ENCODE results near the gene ARL14EP.

Gene ARL14EP

GRCh38 chr11:30326906-30327305 lies 4.0 kb downstream of the ARL14EP start:
- no peak for DNase-seq (ENCODE audit: low read depth, low spot score)

- DNase-seq (ENCODE audit: low read depth, low spot score), result no peak
Observed at GRCh38 chr11:30328681-30329080, 5.8 kb downstream of the ARL14EP start.

- no peak for DNase-seq (ENCODE audit: low read depth, low spot score)
Observed at GRCh38 chr11:30329150-30329940, 6.4 kb downstream of the ARL14EP start.

DNA sequence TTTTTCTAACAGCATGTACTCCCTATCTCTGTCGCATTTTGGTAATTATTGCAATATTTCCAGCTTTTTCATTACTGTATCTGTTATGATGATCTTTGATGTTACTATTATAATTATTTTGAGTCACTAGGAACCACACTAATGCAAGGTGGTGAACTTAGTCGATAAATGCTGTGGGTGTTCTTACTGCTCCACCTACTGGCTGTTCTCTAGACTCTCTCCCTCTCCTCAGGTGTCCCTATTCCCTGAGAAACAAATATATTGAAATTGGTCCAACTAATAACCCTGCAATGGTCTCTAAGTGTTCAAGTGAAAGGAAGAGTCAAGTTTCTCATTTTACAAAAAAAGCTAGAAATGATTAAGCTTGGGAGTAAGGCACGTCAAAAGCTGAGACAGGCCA lies 10.5 kb downstream of the ARL14EP start:
- no peak for DNase-seq (ENCODE audit: low read depth, low spot score)

- no peak for DNase-seq (ENCODE audit: low read depth, low spot score)
Observed at GRCh38 chr11:30342736-30343166, 19.8 kb downstream of the ARL14EP start.

DNA sequence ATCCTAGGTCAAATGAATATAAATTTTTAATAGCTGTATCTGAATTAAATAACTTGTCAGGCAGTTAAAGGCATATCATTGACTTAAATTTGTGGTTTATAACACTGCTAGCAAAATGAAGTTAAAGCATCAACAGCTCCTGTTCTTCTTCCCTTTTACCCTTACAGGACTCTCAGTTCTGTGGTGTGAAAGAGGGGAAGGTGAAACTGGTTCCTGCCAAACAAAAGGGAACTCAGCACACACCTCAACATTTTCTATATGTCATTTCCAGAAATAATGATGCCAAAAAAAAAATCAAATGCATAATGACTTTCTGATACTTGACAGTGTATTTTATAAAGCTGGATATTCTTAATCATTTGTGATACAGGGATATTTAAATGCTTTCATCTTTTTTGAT lies 21.2 kb downstream of the ARL14EP start:
- no peak for DNase-seq (ENCODE audit: low read depth, low spot score)

- DNase-seq (ENCODE audit: low read depth, low spot score), result no peak
Observed at GRCh38 chr11:30345644-30346043, 22.7 kb downstream of the ARL14EP start.

DNA sequence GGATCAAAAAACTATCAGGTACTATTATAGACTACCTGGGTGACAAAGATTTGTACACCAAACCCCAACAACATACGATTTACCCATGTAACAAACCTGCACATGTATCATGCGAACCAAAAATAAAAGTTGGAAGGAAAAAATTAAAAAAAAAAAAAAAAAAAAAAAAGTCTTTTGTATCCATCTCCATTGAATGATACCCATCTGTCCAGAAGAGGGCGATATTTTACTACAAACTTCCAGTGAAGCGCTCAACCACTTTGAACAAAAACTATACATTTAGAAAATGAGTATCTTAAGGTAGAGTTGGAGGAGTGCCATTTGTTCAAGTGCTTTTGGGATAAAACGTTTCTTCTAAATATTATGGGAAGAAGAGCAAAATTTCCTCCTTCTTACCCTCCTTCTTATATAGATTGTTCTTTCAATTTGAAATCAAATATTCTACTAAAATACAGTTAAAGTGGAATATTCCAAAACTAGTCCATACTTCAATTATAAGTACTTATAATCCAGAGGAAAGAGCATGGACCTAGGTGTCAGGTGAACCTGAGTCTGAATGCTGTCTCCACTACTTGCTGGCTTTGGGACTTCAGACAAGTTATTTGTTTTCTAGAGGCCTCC lies 23.3 kb downstream of the ARL14EP start:
- DNase-seq (ENCODE audit: low read depth, low spot score), result no peak

DNA sequence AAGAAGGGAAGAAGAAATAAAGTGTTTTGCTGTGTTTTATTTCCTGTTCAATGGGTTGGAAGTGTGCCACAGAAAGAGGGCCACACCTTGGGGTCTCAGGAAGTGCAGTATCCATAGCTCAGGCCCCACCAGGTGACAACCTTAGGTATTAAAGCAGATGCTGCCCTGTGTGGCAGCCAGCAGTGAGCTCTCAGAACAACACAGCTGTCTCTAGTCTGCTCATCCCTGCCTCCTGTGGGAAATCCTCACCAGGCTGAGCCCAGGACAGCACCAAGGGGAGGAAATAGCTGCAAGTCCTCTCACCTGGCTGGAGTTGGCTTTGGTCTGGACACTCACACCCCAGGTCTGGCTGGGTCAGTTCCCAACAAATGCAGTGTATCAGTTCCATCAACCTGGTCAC lies 25.1 kb downstream of the ARL14EP start:
- DNase-seq (ENCODE audit: low read depth, low spot score), result no peak

DNA sequence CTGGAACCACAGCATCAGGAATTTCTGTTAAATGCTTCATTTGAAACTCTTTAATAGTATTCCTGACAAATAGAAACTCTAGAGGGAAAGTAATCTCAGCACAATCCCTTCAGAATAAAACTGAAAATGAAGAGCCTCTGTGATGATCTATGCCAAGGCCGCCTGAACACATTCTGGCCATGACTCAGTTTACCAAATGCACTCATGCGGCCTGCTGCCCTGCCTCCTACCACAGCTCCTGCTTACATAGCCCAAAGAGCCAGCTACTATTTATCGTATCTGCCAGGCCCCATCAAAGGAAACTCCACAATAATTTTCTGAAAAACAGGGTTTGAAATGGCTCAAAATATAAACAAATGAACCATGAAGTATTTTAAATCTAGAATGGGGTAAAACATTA lies 27.0 kb downstream of the ARL14EP start:
- no peak for DNase-seq (ENCODE audit: low read depth, low spot score)

DNA sequence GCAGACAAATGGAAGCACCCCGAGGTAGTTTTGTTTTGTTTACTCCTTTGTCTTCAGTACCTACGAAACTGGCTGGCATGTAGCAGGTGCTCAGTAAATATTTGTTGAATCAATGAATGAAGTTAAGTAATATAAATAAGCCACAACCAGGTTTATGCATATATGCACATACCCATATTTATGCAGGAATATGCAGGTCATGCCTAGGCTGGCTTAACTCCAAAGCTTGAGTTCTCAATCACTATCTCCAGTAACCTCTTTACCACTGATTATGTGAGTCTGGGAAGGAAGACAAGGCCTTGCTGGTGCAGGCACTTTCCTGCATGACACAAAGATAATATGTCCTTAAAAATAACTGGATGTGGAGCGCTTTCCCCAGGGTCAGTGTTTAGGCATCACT lies 27.5 kb downstream of the ARL14EP start:
- no peak for DNase-seq (ENCODE audit: low read depth, low spot score)

DNA sequence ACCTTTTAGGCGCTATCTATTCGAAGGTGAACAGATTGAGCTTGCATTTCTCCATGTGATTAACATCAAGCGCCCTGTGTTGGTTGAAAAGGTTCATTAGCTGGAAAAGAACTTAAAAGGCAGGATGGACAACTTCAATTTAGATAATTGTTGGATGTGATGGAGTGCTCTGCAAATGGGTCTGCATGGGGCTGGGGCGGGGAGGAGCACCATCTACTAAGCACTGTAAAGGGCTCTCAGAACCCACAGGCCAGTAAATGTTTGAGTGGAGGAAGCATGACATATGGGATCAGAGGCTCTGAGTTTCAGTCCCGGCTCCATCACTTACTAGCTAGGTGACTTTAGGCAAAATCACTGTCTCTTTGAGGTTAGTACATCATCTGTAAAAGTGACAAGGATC lies 28.2 kb downstream of the ARL14EP start:
- DNase-seq (ENCODE audit: low read depth, low spot score), result no peak

- DNase-seq (ENCODE audit: low read depth, low spot score), result no peak
Observed at GRCh38 chr11:30356391-30356790, 33.5 kb downstream of the ARL14EP start.

GRCh38 chr11:30357872-30358271 lies 35.0 kb downstream of the ARL14EP start:
- DNase-seq (ENCODE audit: low read depth, low spot score), result no peak

DNA sequence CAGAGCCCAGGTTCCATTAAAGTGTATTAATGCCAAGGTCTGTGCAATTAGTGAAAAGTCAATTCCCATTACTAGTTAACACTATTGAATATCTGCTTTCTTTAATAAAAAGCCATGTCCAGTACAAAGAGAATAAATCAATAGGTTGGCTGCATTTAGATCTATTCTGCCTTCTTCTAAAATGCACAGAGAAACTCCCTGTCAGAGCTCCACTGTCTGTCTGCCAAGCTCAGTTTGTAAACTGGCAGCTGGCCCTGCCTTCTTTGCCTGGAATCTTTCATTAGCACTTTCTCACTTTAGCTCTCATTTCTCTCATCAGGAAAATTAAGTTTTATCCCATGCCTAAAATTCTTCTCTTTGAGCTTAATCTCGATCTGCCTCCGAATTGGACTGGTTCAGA lies 35.6 kb downstream of the ARL14EP start:
- no peak for DNase-seq (ENCODE audit: low read depth, low spot score)

GRCh38 chr11:30360741-30361140 lies 37.8 kb downstream of the ARL14EP start:
- no peak for DNase-seq (ENCODE audit: low read depth, low spot score)

- no peak for DNase-seq (ENCODE audit: low read depth, low spot score)
Observed at GRCh38 chr11:30364139-30364836, 41.4 kb downstream of the ARL14EP start.

- DNase-seq (ENCODE audit: low read depth, low spot score), result no peak
Observed at GRCh38 chr11:30364837-30365482, 42.1 kb downstream of the ARL14EP start.

DNA sequence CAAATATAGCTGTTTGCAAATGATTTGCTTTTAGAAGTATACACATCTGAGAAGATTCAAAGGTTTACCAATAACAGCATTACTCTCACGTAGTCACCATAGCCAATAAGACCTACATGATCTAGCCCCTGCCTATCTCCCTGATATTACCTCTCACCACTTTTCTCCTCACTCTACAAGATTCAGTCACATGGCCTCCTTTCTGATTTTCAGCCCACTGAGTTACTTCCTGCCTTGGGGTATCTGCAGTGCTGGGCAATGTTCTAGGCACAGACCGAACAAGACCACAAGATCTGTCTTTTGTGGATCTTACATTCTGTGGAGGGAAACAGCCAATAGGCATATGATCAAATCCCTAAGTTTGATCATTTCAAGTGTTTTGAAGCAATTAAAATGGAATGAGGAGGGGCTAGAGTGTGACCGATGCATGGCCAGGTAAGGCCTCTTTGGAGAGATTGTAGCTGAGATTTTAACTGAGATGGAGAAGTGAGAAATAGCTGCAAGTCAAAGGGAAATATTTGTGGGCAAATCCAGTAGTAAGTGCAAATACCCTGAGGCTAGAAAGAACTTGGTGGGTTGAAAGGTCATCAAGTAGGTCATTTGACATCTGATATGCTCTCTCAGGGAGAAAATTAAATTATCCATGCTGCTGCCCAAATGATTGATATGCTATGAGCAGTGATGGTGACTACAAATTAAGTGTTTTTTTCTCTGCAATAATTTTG lies 43.1 kb downstream of the ARL14EP start:
- no peak for DNase-seq (ENCODE audit: low read depth, low spot score)

- no peak for DNase-seq (ENCODE audit: low read depth, low spot score)
Observed at GRCh38 chr11:30368394-30368793, 45.5 kb downstream of the ARL14EP start.

DNA sequence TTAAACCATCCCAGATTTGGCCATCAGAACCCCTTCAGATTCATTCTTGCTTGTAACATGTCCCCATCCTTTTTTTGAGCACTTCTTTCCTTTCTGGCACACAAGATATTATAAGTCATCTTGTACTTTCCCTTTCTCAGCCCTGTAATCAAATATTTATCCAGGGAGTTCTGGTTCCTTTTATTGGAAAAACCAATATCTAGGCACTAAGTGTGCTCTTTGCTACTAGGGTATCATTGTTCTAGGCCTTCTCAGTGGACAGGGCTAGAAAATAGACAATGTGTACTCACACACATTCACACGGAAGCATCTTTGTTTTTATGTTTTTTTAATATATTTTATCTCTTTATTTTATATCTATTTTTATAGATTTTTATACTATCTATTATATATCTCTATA lies 47.3 kb downstream of the ARL14EP start:
- no peak for DNase-seq (ENCODE audit: low read depth, low spot score)

DNA sequence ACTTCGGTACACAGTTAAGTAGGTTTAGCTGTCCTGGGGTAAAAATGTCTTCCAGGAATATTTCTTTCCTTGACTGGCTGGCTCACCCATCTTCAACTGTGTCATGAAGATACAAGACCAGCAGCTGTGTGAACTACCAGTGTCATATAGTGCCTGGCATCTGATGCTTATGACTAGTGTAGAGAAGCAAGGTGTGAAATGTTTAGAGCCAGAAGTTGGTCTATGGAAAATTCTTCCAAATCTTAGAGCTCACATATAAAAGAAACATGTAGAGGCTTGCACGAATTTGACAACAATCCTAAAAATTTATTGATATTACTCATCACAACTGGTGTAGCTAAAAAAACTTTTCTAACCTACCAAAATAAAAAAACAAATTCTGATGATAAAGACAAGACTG lies 54.4 kb downstream of the ARL14EP start:
- no peak for DNase-seq (ENCODE audit: low read depth, low spot score)

Data from activated naive CD8-positive, alpha-beta T cell treated with anti-CD3 and anti-CD28 coated beads, Interleukin-2, amount 50 U/mL, for 16 hours (primary cell).